ENCODE results near the gene ALG14.
"Not testable (repeated sequence)": the region's sequence is repeated elsewhere in the genome, so short reads cannot be mapped to it uniquely, and the experiment has no call there.

ALG14 gene

GRCh38 chr1:95086949-95087533, 14.3 kb upstream of the ALG14 start:
- DNase-seq, result no peak

DNA sequence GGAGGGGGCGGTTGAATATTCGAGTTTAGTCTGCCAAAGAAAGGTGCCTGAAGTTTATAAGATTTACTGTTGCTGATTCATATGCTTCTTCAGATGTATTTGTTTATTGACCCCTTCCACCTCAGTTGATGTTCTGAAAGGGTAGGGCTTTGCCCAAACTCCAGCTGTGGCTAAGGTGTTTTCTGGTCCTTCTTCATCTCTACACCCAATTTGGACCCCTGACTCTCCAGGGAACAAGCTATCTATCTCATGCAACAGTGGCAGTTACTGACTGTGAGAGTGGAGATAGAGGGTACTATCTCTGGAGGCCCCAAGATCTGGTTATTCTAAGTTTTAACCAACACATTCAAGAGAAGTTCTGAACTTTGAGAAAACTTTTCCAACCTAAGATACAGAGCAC, 12.6 kb upstream of the ALG14 start:
- DNase-seq, result no peak

DNA sequence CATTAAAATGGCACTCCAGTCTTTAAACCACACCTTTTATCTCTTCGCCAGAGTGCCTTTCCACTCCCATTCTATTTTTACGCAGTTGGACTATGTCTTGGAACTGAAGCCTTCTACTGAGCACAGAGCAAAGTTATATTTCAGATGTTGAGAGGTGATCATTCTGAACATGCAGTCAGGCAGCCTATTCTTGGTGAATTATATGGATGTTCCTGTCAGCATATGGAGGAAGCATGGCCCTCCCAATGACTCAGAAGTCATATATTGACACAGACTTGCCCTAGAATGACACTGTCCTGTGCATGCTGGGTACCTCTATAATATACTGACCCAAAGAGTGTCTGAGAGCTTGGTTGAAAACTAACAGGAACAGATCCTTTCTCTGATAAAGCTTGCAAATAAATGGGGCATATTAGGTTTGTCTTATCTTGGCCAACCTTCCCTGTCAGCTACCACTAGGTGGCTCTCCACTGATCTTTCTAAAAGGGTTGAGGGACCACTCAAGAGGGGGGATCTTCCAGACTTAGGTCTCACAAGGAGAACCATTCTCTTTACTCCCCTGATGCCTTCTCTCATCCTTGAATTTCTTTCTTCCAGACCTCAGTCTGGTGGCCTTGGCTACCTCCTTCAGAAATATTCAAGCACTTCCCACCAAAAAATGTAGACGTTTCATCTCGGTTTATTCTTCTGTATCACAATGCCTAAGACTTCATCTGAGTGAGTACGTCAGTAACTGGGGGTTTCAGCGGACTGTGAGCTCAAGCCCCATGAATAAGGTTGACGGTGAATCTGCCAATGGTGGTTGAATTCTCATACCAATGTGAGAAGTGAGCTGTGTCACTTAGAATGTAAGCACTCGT, 11.8 kb upstream of the ALG14 start:
- no peak for DNase-seq

DNA sequence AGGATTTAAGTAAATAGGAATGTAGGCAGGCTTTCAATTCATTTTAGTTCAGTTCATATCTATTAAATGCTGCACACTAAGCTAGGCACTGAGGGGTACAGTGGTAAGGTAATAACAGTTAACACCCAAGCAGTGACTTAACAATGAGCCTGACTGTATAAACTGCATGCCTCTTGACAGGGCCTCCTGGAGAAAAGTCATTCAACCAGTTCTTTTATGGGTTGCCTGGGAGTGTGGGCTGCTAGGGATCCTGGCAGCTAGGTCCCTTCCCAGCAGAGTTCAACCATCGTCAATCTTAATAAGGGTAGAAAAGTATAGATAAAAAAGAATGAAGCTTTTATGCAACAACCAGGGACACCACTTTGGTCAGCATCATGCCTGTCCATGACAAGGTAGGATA, 8.1 kb upstream of the ALG14 start:
- DNase-seq, result no peak

DNA sequence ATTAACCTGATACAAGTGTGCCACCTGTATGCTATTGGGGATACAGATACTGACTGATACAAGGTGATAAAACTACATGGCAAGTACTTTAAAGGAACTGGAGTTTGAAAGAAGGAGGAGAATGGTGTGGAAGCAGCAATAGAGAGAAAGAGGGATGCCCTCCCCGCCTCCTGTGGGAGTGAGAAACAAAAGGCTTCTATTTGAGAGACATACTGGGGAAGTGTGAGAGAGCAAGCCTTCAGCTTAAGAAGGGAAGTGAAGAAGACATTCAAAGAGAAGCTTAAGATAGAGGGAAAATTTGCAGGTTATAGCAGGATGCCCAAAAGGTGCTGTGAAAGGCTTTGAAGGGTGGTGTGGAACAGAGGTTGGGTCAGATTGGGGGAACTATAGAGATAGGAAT, 7.7 kb upstream of the ALG14 start:
- no peak for DNase-seq

- DNase-seq, result no peak
These were observed 3.3 kb upstream of the ALG14 start for GRCh38 chr1:95076034-95076433.

- no peak for DNase-seq
These were observed 695 bp upstream of the ALG14 start for GRCh38 chr1:95073446-95073845.

DNA sequence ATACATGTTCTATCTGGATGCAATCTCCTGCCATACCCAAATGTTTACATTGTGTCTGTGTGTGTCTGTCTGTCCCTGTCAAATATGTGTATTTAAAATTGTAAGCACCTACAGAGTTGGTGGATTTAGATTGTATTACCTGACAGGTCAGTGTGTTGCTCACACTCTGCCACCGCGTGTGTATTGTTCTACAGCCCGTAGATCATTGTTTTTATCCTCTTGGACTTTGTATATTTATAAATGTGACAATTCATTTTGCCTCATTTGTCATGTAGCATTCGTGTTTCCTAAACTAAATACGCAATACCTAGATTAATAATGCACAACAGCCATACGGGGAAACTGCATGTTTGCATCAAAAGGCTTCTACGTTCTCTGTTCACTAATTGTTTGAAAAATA, 634 bp downstream of the ALG14 start:
- no peak for DNase-seq

GRCh38 chr1:95071539-95071938, 1.2 kb downstream of the ALG14 start:
- DNase-seq, result no peak

DNA sequence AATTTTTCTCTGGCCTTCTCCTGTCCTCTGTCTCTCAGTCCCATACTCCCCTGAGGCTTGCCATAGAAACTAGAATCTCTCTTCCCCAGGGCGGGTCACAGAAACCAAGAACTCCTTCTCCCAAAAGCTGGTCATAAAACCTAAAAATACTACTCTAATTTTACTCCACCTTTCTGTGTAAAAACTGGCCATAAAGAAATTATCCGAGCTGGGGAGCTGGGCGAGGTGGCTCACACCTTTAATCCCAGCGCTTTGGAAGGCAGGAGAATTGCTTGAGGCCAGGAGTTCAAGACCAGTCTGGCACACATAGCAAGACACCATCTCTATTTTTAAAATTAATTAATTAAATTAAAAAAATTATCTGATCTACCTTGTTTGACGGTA, 3.0 kb downstream of the ALG14 start:
- no peak for DNase-seq

DNA sequence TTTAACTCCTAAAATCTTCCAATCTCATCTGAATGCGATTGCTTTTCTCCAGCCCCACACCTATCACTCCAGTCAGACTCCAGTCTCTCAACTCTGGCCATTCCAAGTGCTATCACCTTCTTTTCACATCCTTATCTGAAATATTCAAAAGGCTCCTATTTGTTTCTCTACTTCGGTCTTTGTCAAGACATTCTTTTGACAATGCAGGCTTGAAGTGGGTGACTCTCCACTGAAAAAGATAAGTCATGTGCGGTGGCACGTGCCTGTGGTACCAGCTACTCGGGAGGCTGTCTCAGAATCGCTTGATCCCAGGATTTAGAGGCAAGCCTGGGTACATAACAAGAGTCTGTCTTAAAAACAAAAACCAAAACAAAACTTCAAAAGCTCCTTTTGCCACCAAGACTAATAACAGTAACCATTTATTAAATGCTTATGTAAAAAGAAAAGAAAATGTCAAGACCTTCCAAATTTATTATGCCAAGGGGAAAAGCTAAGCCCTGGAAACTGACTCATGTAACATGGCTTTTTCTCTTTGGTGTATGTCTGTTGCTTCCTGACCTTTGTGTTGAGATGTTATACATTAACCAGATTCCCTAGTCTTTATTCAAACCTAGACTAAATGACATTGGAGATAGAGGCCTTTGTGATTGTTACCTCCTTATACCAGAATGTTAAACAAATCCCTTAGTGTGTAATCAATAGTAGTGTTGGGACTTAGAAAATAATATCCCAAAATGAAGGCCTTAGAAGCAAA, 3.6 kb downstream of the ALG14 start:
- no peak for DNase-seq

GRCh38 chr1:95067568-95067967, 5.2 kb downstream of the ALG14 start:
- no peak for DNase-seq

DNA sequence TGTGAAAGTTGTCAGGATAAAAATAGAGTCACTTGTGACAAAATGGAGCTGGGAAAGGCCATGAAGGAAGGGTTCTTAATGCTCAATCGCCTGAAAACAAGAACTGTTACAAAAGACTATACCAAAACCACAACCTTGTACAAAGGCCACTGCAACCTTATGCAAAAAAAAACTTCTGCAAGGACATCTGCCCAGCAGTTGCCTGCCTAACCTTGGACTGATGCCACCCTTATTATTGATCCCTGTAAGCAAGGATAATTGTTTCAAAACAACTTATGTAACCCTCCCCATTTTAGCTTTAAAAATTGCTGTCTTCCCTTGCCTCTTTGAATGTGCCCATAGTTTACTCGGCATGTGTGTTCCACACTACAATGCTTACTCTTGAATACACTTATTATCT, 5.7 kb downstream of the ALG14 start:
- DNase-seq, result no peak

DNA sequence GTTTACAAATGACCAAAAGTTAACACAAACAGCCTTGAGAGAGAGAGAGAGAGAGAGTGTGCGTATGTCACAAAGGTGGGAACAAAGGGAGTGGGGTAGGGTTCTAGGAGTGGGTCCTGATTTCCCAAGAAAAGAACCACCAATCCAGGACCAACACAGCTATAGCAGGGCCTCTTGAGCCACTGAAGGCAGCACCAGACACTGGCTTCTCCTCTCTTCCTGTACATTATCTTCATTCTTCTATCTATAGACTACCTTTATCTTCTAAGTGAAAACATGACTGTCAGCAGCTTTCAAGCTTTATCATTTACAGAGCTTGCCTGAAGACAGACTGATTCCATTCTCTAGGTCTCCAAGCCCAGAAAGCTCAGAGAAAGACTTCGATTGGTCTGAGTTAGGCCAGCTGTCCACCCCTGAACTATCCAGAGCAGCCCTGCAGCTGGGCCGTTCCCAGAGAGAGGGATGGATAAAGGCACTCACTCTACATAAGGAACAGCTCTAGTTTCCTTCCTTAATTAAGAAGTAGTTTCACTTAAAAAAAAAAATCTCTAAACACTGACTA, 11.2 kb downstream of the ALG14 start:
- no peak for DNase-seq

DNA sequence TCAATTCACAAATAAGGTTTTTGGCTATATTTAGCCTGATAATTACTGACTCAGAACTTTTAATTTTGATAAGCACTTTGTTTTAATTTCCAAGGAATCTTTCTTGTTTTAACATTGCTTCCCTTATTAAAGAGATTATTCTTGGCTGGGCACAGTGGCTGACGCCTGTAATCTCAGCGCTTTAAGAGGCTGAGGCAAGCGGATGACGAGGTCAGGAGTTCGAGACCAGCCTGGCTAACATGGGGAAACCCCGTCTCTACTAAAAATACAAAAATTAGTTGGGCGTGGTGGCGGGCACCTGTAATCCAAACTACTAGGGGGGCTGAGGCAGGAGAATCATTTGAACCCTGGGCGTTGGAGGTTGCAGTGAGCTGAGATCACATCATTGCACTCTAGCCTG, 13.8 kb downstream of the ALG14 start:
- DNase-seq, result no peak

DNA sequence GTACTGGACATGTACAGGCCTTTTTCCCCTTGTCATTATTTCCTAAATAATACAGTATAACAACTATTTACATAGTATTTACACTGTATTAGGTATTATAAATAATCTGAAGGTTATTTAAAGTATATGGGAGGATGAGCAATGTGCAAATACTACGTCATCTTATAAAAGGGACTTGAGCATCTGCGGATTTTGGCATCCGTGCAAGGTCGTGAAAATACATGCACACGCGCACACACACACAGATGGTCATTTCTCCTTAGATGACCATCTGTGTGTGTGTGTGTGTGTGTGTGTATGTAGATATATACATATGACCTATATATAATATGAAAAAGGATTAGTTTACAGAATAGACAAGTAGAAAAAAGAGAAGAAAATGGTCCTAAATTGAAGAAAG, 15.4 kb downstream of the ALG14 start:
- DNase-seq, result no peak

DNA sequence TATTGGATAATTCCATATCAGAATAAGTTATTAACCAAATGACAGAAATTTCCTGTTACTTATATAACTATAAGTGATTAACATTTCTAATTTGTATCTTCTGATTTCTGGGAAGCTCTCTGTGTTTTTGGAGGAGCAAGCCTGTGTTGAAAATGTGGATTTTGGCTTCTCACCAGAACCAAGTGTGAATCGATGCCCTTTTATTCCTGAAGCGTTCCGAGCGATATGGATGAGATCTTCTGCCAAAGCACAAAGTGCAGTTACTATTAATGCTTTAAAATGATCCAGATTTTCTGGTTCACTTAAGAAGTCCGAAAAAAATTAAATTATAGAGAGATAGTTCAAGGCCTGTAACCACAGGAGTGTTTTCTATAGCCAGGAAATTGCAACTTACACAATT, 22.8 kb downstream of the ALG14 start:
- DNase-seq, result no peak

DNA sequence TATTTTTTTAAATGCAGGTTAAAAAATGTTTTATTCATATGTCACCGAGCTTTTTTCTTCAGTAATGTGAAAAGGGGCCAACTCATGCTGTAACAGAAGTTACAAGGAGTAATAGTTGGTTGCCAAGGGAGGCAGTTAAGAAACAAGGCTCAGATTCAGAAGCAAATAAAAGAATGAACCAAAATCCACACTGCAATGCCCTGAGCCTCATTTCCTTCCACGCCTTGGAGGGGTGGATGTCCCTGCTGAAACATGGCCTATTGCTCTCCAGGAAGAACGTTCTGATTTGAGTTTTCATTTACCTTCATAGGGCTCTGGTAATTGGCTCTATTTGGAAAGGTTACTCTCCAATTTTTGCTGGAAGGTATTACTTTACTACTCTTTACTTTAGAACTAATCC, 24.4 kb downstream of the ALG14 start:
- no peak for DNase-seq

GRCh38 chr1:95047624-95048023, 25.1 kb downstream of the ALG14 start:
- DNase-seq, result not testable (repeated sequence)

GRCh38 chr1:95046359-95046758, 26.4 kb downstream of the ALG14 start:
- no peak for DNase-seq

DNA sequence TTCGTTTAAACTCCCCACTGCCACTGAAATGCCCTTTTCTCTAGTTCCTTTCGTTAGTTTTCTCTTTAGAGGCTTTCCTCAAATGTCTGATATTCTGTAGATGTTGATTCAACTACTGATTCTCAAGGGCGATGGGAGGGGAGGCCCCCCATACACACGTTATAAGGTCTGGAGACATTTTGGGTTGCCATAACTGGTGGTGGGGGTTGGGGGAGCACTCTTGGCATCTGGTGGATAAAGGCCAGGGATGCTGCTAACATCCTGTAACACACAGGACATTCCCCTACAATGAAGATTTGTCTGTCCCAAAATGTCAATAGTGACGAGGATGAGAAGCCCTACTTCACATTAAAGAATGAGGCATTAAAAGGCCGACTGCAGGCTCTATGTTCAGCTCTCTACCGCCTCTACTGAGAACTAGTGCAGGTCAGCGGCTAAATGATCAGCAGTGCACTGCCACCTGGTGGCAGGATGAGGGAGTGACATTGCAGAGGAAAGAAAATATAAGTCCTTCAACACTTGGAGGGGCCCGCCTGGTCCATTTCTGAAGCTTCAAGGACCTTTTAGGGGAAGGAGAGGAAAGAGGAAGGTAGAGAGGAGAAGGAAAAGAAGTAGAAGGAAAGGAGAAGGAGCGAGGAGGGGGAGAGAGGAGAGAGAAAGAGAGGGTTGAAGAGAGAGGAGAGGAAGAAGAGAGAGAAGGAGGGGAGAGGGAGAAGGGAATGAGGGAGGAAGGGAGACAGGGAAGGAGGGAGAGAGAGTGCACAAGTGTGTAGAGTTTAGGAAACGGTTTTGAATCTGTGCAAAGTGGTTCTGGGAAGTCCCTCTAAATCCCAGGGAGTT, 29.4 kb downstream of the ALG14 start:
- DNase-seq, result peak; percentile 75

DNA sequence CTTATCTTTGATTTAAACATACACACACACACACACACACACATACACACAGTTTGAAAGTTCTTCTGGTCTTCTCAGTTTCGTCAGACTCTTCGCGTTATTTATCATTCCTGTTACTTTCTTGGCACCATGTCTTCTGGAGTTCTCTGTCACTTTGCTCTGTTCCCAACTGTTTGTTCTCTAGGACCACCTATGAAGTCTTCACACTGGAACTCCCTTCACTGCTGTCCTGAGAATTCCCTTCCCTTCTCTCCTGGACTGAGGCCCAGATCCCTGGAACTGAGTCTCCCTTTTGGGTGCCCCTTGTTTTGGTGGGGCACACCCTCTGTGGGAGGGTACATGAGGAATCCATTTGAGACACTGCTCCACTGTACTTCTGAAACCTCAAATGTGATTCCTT, 30.5 kb downstream of the ALG14 start:
- DNase-seq, result no peak
